GM12878 (cell line): ENCODE measurements around the gene LURAP1L. TPM values are rescaled to one million over a fixed set of nuclear protein-coding genes. Genes with fewer than 3 reads are reported as not detected.

Experiments used
- ATAC-seq: fragments of 200-7000 bp; cut with Tn5 transposase; 3 replicates; pipeline ENCODE4 v1.9.1; 2020; ENCODE audit warnings: mild to moderate bottlenecking, moderate library complexity
- BruUV-seq: library from RNA; stranded (reverse); fragments of 400-500 nt; replicated peaks from 2 replicates; lab custom pipeline; 2021; lab: Mats Ljungman, UMichigan
- CTCF ChIA-PET: fragments of 300-600 bp; sonication (Branson Sonifier 250); formaldehyde crosslinking; extraction: SDS; loops from one replicate; lab custom pipeline; 2021; ENCODE audit warnings: inconsistent platforms; lab: Yijun Ruan, JAX
- POLR2A ChIA-PET: fragments of 350-600 bp; formaldehyde crosslinking; extraction: SDS; loops from one replicate; lab custom pipeline; 2021; ENCODE audit warnings: inconsistent platforms; lab: Charles Lee
- RAD21 ChIA-PET: fragments of 300-600 bp; sonication (Branson Sonifier 250); formaldehyde crosslinking; loops from one replicate; lab custom pipeline; 2023; ENCODE audit warnings: antibody characterized with exemption; ENCODE audit not compliant: unreplicated experiment; lab: Charles Lee
- SMC1A ChIA-PET: fragments of 300-600 bp; sonication (Branson Sonifier 250); formaldehyde crosslinking; loops from one replicate; lab custom pipeline; 2023; ENCODE audit not compliant: unreplicated experiment, uncharacterized antibody; lab: Charles Lee
- DNase-seq: peaks from one replicate; pipeline ENCODE4 v3.0.0-alpha.2; 2011; ENCODE audit warnings: low read depth, low spot score
- FAIRE-seq: peaks from 3 replicates; lab custom pipeline; 2011; peaks lifted over from hg19 to GRCh38; lab: Jason Lieb, UNC
- H2AFZ ChIP-seq: 2 replicates; pipeline ENCODE4 v1.6.0; 2011; ENCODE audit warnings: low read depth, low read length, control low read depth; ENCODE audit not compliant: control insufficient read depth
- H3K27ac ChIP-seq: 2 replicates; pipeline ENCODE4 v1.5.1; 2011; ENCODE audit warnings: control low read depth; ENCODE audit not compliant: control insufficient read depth, insufficient read depth
- H3K27me3 ChIP-seq, 2 experiments: replicated peaks in 1 of 2; 2 replicates each; pipeline versions ENCODE4 v1.6.0 to v1.6.1; 2011; ENCODE audit warnings: low read length in 1 of 2; ENCODE audit not compliant: control insufficient read depth in 2 of 2, insufficient read depth in 2 of 2
- H3K36me3 ChIP-seq, 2 experiments: 2 replicates each; pipeline ENCODE4 v1.5.1; 2011; ENCODE audit warnings: low read length in 1 of 2; ENCODE audit not compliant: control insufficient read depth in 2 of 2, insufficient read depth in 2 of 2
- H3K4me1 ChIP-seq: 2 replicates; pipeline ENCODE4 v1.6.1; 2011; ENCODE audit warnings: mild to moderate bottlenecking, low read length, moderate library complexity, mixed read lengths; ENCODE audit not compliant: control insufficient read depth, insufficient read depth
- H3K4me2 ChIP-seq: 2 replicates; pipeline ENCODE4 v1.6.0; 2011; ENCODE audit warnings: control low read depth; ENCODE audit not compliant: control insufficient read depth, insufficient read depth
- H3K4me3 ChIP-seq: fragments of 200-600 bp; sonication (generic); 2 replicates; pipeline ENCODE4 v1.5.1; 2016
- H3K79me2 ChIP-seq: 2 replicates; pipeline ENCODE4 v1.6.0; 2011; ENCODE audit warnings: low read length; ENCODE audit not compliant: control insufficient read depth, insufficient read depth
- H3K9ac ChIP-seq: 2 replicates; pipeline ENCODE4 v1.8.0; 2011; ENCODE audit warnings: low read length, control low read depth, mixed read lengths; ENCODE audit not compliant: control insufficient read depth, insufficient read depth
- H3K9me3 ChIP-seq: replicated peaks from 3 replicates; pipeline ENCODE4 v1.5.1; 2011; ENCODE audit warnings: mild to moderate bottlenecking, low read length; ENCODE audit not compliant: control insufficient read depth, insufficient read depth
- H4K20me1 ChIP-seq: 2 replicates; pipeline ENCODE4 v1.6.0; 2011; ENCODE audit not compliant: control insufficient read depth, insufficient read depth
- CBX3 ChIP-seq: fragments of 200-600 bp; sonication (generic); IDR thresholded peaks from 2 replicates; pipeline ENCODE4 v1.6.1; 2016; ENCODE audit warnings: low read depth, borderline replicate concordance
- DPF2 ChIP-seq: fragments of 450-650 bp; IDR thresholded peaks from 2 replicates; pipeline ENCODE4 v1.6.1; 2017; ENCODE audit warnings: mild to moderate bottlenecking
- ETV6 ChIP-seq, 2 experiments: fragments of 450-650 bp in 1 of 2; IDR thresholded peaks in 1 of 2; conservative IDR thresholded peaks in 1 of 2; 2 replicates each; pipeline ENCODE4 v1.6.1; 2014; ENCODE audit warnings: antibody characterized with exemption in 1 of 2, borderline replicate concordance in 1 of 2, low read depth in 1 of 2, mild to moderate bottlenecking in 1 of 2, moderate library complexity in 1 of 2
- HDAC6 ChIP-seq: fragments of 200-600 bp; sonication (generic); IDR thresholded peaks from one replicate; pipeline ENCODE4 v1.8.0; 2017; ENCODE audit warnings: antibody characterized with exemption; ENCODE audit not compliant: unreplicated experiment
- IKZF2 ChIP-seq, 2 experiments: fragments of 450-650 bp; IDR thresholded peaks; 2 replicates each; pipeline ENCODE4 v1.6.1; 2017; ENCODE audit warnings: mild to moderate bottlenecking in 2 of 2, moderate library complexity in 2 of 2
- LARP7 ChIP-seq: fragments of 450-650 bp; IDR thresholded peaks from 2 replicates; pipeline ENCODE4 v1.6.1; 2017; ENCODE audit warnings: mild to moderate bottlenecking
- MLLT1 ChIP-seq: fragments of 450-650 bp; IDR thresholded peaks from 2 replicates; pipeline ENCODE4 v1.6.1; 2016; ENCODE audit warnings: mild to moderate bottlenecking
- MTA2 ChIP-seq: fragments of 450-650 bp; IDR thresholded peaks from 2 replicates; pipeline ENCODE4 v1.6.1; 2016; ENCODE audit warnings: low read depth, mild to moderate bottlenecking, moderate library complexity
- MYB ChIP-seq: fragments of 150-350 bp; IDR thresholded peaks from 2 replicates; pipeline ENCODE4 v1.6.1; 2014; ENCODE audit warnings: mild to moderate bottlenecking, low read depth, low read length, borderline replicate concordance
- WGBS: methylation state at CpG from one replicate; pipeline ENCODE4 v1.1.6; 2016; ENCODE audit warnings: low lambda C conversion rate; ENCODE audit not compliant: insufficient replicate concordance, insufficient coverage; ENCODE audit errors: missing lambda C conversion rate; 5-methylcytosine and 5-hydroxymethylcytosine counted together
- in situ Hi-C: fragments of 300-500 bp; cut with MboI; formaldehyde crosslinking; loops from 9 replicates; pipeline ENCODE4 v1.14.3; 2018; ENCODE audit warnings: mixed read lengths
- intact Hi-C: fragments of 100-400 bp; cut with micrococcal nuclease; formaldehyde crosslinking; loops from one replicate; pipeline ENCODE4 v1.14.2; 2022; ENCODE audit not compliant: unreplicated experiment
- polyA plus RNA-seq, 11 experiments: library from polyadenylated mRNA; depleted of rRNA in 4 of 11; unstranded in 6 of 11; stranded (reverse) in 5 of 11; fragments of >200 nt; fragmentation: Nextera tagmentation in 4 of 11; fragmentation: Illumina TruSeq in 1 of 11; extraction: Ambion mirVana in 4 of 11; extraction: Trizol in 1 of 11; gene quantifications; 1 replicate in 1 of 11; 2 replicates in 10 of 11; pipeline versions ENCODE4 v1.2.1 to v1.2.3, GENCODE V29; 2011 to 2016; ENCODE audit warnings: inconsistent platforms in 2 of 11, missing spikeins in 2 of 11, low read depth in 1 of 11
- total RNA-seq, 4 experiments: library from RNA; depleted of rRNA in 3 of 4; stranded (reverse); fragments of >200 nt in 3 of 4; fragmentation: Illumina TruSeq in 1 of 4; extraction: Trizol in 1 of 4; gene quantifications; 2 replicates each; pipeline versions ENCODE4 v1.2.1 to v1.2.3, GENCODE V29; 2013 to 2021
- TF ChIP-seq, protein P1 (sequence below): fragments of 450-650 bp; conservative IDR thresholded peaks from 2 replicates; pipeline ENCODE4 v1.6.1; 2017; ENCODE audit warnings: mild to moderate bottlenecking, moderate library complexity
- TF ChIP-seq, protein P2 (sequence below): fragments of 450-650 bp; IDR thresholded peaks from 2 replicates; pipeline ENCODE4 v1.6.1; 2014; ENCODE audit warnings: mild to moderate bottlenecking
- TF ChIP-seq, protein P3 (sequence below): IDR thresholded peaks from 2 replicates; pipeline ENCODE4 v1.6.1; 2012; ENCODE audit warnings: improper control_type of control experiment, low read depth, low read length; ENCODE audit not compliant: insufficient replicate concordance

The LURAP1L gene
- total and polyA plus RNA-seq, 10 of the 15 experiments (the other 5 are each of a cell fraction or from before 2014, with no cell fraction given) = 0.19 to 3.7 (median 0.69) TPM

- TF ChIP-seq IKZF2 (IDR thresholded peaks at IDR 0.05) = no peak
- TF ChIP-seq MYB = no peak
- no peak for TF ChIP-seq LARP7
- TF ChIP-seq, all 136 proteins: peak for 0
These were observed 78.2 kb downstream of the LURAP1L start (continued) for GRCh38 chr9:12853051-12853450.

GRCh38 chr9:12854221-12854620, 79.4 kb downstream of the LURAP1L start:
- CTCF ChIA-PET = no interaction called here
- Histone ChIP-seq H3K36me3 (no peaks in the 10 kb centered on the region), H4K20me1 (no peaks in the 10 kb centered on the region), H3K4me1 (no peaks in the 10 kb centered on the region), H3K9me3 (no peaks in the 10 kb centered on the region), H3K9ac (no peak overlapping the region), H3K4me3 (no peak overlapping the region), H3K79me2 (no peaks in the 10 kb centered on the region), H2AFZ (no peak overlapping the region), H3K27ac (no peak overlapping the region), H3K27me3 (no peaks in the 10 kb centered on the region), H3K4me2 (no peak overlapping the region)
- BruUV-seq = no TSS peak
- TF ChIP-seq, protein P1, sequence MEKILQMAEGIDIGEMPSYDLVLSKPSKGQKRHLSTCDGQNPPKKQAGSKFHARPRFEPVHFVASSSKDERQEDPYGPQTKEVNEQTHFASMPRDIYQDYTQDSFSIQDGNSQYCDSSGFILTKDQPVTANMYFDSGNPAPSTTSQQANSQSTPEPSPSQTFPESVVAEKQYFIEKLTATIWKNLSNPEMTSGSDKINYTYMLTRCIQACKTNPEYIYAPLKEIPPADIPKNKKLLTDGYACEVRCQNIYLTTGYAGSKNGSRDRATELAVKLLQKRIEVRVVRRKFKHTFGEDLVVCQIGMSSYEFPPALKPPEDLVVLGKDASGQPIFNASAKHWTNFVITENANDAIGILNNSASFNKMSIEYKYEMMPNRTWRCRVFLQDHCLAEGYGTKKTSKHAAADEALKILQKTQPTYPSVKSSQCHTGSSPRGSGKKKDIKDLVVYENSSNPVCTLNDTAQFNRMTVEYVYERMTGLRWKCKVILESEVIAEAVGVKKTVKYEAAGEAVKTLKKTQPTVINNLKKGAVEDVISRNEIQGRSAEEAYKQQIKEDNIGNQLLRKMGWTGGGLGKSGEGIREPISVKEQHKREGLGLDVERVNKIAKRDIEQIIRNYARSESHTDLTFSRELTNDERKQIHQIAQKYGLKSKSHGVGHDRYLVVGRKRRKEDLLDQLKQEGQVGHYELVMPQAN = no peak
- TF ChIP-seq DPF2 (peak; percentile 41; the same call in 1 of the 2 replicates), HDAC6 (no peak), CBX3 (no peak), MLLT1 (no peak), MTA2 (0 out of 2 replicates have a peak, but pooled peaks have one; percentile 11), ETV6 (conservative IDR thresholded peaks at IDR 0.05 in 1 of 2, IDR thresholded peaks at IDR 0.05 in 1 of 2; ENCODE audit: borderline replicate concordance in 1 of 2, low read depth in 1 of 2) (no peak)
- TF ChIP-seq, protein P2, sequence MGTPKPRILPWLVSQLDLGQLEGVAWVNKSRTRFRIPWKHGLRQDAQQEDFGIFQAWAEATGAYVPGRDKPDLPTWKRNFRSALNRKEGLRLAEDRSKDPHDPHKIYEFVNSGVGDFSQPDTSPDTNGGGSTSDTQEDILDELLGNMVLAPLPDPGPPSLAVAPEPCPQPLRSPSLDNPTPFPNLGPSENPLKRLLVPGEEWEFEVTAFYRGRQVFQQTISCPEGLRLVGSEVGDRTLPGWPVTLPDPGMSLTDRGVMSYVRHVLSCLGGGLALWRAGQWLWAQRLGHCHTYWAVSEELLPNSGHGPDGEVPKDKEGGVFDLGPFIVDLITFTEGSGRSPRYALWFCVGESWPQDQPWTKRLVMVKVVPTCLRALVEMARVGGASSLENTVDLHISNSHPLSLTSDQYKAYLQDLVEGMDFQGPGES = no peak
- TF ChIP-seq, protein P3, sequence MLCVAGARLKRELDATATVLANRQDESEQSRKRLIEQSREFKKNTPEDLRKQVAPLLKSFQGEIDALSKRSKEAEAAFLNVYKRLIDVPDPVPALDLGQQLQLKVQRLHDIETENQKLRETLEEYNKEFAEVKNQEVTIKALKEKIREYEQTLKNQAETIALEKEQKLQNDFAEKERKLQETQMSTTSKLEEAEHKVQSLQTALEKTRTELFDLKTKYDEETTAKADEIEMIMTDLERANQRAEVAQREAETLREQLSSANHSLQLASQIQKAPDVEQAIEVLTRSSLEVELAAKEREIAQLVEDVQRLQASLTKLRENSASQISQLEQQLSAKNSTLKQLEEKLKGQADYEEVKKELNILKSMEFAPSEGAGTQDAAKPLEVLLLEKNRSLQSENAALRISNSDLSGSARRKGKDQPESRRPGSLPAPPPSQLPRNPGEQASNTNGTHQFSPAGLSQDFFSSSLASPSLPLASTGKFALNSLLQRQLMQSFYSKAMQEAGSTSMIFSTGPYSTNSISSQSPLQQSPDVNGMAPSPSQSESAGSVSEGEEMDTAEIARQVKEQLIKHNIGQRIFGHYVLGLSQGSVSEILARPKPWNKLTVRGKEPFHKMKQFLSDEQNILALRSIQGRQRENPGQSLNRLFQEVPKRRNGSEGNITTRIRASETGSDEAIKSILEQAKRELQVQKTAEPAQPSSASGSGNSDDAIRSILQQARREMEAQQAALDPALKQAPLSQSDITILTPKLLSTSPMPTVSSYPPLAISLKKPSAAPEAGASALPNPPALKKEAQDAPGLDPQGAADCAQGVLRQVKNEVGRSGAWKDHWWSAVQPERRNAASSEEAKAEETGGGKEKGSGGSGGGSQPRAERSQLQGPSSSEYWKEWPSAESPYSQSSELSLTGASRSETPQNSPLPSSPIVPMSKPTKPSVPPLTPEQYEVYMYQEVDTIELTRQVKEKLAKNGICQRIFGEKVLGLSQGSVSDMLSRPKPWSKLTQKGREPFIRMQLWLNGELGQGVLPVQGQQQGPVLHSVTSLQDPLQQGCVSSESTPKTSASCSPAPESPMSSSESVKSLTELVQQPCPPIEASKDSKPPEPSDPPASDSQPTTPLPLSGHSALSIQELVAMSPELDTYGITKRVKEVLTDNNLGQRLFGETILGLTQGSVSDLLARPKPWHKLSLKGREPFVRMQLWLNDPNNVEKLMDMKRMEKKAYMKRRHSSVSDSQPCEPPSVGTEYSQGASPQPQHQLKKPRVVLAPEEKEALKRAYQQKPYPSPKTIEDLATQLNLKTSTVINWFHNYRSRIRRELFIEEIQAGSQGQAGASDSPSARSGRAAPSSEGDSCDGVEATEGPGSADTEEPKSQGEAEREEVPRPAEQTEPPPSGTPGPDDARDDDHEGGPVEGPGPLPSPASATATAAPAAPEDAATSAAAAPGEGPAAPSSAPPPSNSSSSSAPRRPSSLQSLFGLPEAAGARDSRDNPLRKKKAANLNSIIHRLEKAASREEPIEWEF = no peak
- in situ Hi-C loops = no loop called here
- ATAC-seq = peak; percentile 82
- POLR2A ChIA-PET = no interaction called here
- RAD21 ChIA-PET = interaction anchor here (1.1 kb wide), 1 partner anchor 118 kb away, joined by 3 read pairs; no protein-coding TSS in a partner anchor
- 0% methylated on average over 2 of the region's 2 CpGs for WGBS
- DNase-seq = no peak
- intact Hi-C loops = no loop called here
- FAIRE-seq = no peak
- SMC1A ChIA-PET = interaction anchor here (1.0 kb wide), 1 partner anchor 12 kb away, joined by 3 read pairs; no protein-coding TSS in a partner anchor
